ENCODE results near the gene SLC25A13.

SLC25A13 gene

GRCh38 chr7:96349572-96349971 lies 27.7 kb upstream of the SLC25A13 start:
- no peak overlapping the region for H3K4me3 ChIP-seq (ENCODE audit: low read depth, low read length)

GRCh38 chr7:96347471-96347870 lies 25.6 kb upstream of the SLC25A13 start:
- H3K4me3 ChIP-seq (ENCODE audit: low read depth, low read length) = no peak overlapping the region
- TF ChIP-seq CTCF (IDR thresholded peaks at IDR 0.05; ENCODE audit: low read depth, low read length) = no peak

More at GRCh38 chr7:96349572-96349971, 27.7 kb upstream of the SLC25A13 start:
- TF ChIP-seq CTCF (IDR thresholded peaks at IDR 0.05; ENCODE audit: low read depth, low read length) = no peak

GRCh38 chr7:96346293-96346953 lies 24.5 kb upstream of the SLC25A13 start:
- H3K4me3 ChIP-seq (ENCODE audit: low read depth, low read length) = no peak overlapping the region
- TF ChIP-seq CTCF (IDR thresholded peaks at IDR 0.05; ENCODE audit: low read depth, low read length) = no peak

GRCh38 chr7:96344236-96344635 lies 22.3 kb upstream of the SLC25A13 start:
- H3K4me3 ChIP-seq (ENCODE audit: low read depth, low read length) = no peak overlapping the region
- no peak for TF ChIP-seq CTCF (IDR thresholded peaks at IDR 0.05; ENCODE audit: low read depth, low read length)

GRCh38 chr7:96342049-96342448 lies 20.2 kb upstream of the SLC25A13 start:
- no peak overlapping the region for H3K4me3 ChIP-seq (ENCODE audit: low read depth, low read length)
- no peak for TF ChIP-seq CTCF (IDR thresholded peaks at IDR 0.05; ENCODE audit: low read depth, low read length)

- TF ChIP-seq CTCF (IDR thresholded peaks at IDR 0.05; ENCODE audit: low read depth, low read length) = no peak
- H3K4me3 ChIP-seq (ENCODE audit: low read depth, low read length) = no peak overlapping the region
Measured at GRCh38 chr7:96337519-96337918, 15.6 kb upstream of the SLC25A13 start.

GRCh38 chr7:96332325-96332724 lies 10.4 kb upstream of the SLC25A13 start:
- H3K4me3 ChIP-seq (ENCODE audit: low read depth, low read length) = no peak overlapping the region
- no peak for TF ChIP-seq CTCF (IDR thresholded peaks at IDR 0.05; ENCODE audit: low read depth, low read length)
